Smooth muscle cell (in vitro differentiated cells): ENCODE measurements around the gene AFF2. TPM values are rescaled to one million over a fixed set of nuclear protein-coding genes. Genes with fewer than 3 reads are reported as not detected.

ENCODE experiments used
- DNase-seq: peaks from one replicate; lab custom pipeline; 2025; ENCODE audit not compliant: unreplicated experiment; lab: John Stamatoyannopoulos, UW
- H2AFZ ChIP-seq: fragments of 200-600 bp; sonication (generic); 2 replicates; pipeline ENCODE4 v1.6.0; 2016; ENCODE audit warnings: antibody characterized with exemption, low read depth, mild to moderate bottlenecking
- H3F3A ChIP-seq: fragments of 200-600 bp; sonication (generic); 2 replicates; pipeline ENCODE4 v1.6.0; 2017; ENCODE audit warnings: antibody characterized with exemption, low read depth
- H3K27ac ChIP-seq: fragments of 200-600 bp; sonication (generic); 2 replicates; pipeline ENCODE4 v1.5.1; 2016; ENCODE audit warnings: low read depth, mild to moderate bottlenecking
- H3K27me3 ChIP-seq: fragments of 200-600 bp; sonication (generic); 2 replicates; pipeline ENCODE4 v1.6.1; 2016; ENCODE audit warnings: low read depth, mild to moderate bottlenecking
- H3K36me3 ChIP-seq: fragments of 200-600 bp; sonication (generic); 2 replicates; pipeline ENCODE4 v1.5.1; 2016; ENCODE audit warnings: low read depth
- H3K4me1 ChIP-seq: fragments of 200-600 bp; sonication (generic); 2 replicates; pipeline ENCODE4 v1.5.1; 2016; ENCODE audit warnings: low read depth
- H3K4me2 ChIP-seq: fragments of 200-600 bp; sonication (generic); 2 replicates; pipeline ENCODE4 v1.6.0; 2016; ENCODE audit warnings: mild to moderate bottlenecking
- H3K4me3 ChIP-seq: fragments of 200-600 bp; sonication (generic); 2 replicates; pipeline ENCODE4 v1.5.1; 2016; ENCODE audit warnings: mild to moderate bottlenecking
- H3K79me2 ChIP-seq: fragments of 200-600 bp; sonication (generic); 2 replicates; pipeline ENCODE4 v1.6.0; 2016; ENCODE audit warnings: low read depth, mild to moderate bottlenecking
- H3K9ac ChIP-seq: fragments of 200-600 bp; sonication (generic); 2 replicates; pipeline ENCODE4 v1.6.0; 2016; ENCODE audit warnings: low read depth
- H3K9me3 ChIP-seq: fragments of 200-600 bp; sonication (generic); replicated peaks from 2 replicates; pipeline ENCODE4 v1.5.1; 2016; ENCODE audit warnings: low read depth
- H4K20me1 ChIP-seq: fragments of 200-600 bp; sonication (generic); 2 replicates; pipeline ENCODE4 v1.6.0; 2016; ENCODE audit warnings: low read depth
- CTCF ChIP-seq: fragments of 200-600 bp; sonication (generic); IDR thresholded peaks from 2 replicates; pipeline ENCODE4 v1.5.1; 2017; ENCODE audit warnings: borderline replicate concordance, mild to moderate bottlenecking, antibody characterized with exemption; ENCODE audit not compliant: insufficient read depth, poor library complexity, severe bottlenecking
- WGBS: methylation state at CpG from one replicate; pipeline ENCODE4 v1.1.7; 2016; ENCODE audit warnings: low lambda C conversion rate; 5-methylcytosine and 5-hydroxymethylcytosine counted together
- polyA plus RNA-seq: library from polyadenylated mRNA; unstranded; fragments of >200 nt; fragmentation: Nextera tagmentation; extraction: Ambion mirVana; gene quantifications from 2 replicates; pipeline ENCODE4 v1.2.1, GENCODE V29; 2016
- total RNA-seq: library from RNA; depleted of rRNA; stranded (reverse); fragments of >200 nt; gene quantifications from 2 replicates; pipeline ENCODE4 v1.2.3, GENCODE V29; 2014

Gene AFF2
- total and polyA plus RNA-seq, 2 experiments from 2014 or later, result 0.57 to 3.6 TPM

GRCh38 chrX:149036086-149036485, 535.7 kb downstream of the AFF2 start:
- TF ChIP-seq CTCF, result no peak
- Histone ChIP-seq H3K4me3 (no peak overlapping the region), H3K9me3 (no peaks in the 10 kb centered on the region), H3K27me3 (no peaks in the 10 kb centered on the region), H4K20me1 (no peaks in the 10 kb centered on the region), H3K9ac (no peak overlapping the region), H3K4me2 (no peak overlapping the region), H3K36me3 (no peaks in the 10 kb centered on the region), H3K27ac (no peak overlapping the region), H3K79me2 (no peaks in the 10 kb centered on the region), H3K4me1 (no peaks in the 10 kb centered on the region), H2AFZ (no peak overlapping the region), H3F3A (no peaks in the 10 kb centered on the region)
- WGBS, result 92% methylated on average over 1 of the region's 1 CpG
- no peak for DNase-seq

GRCh38 chrX:149037281-149037870, 537.0 kb downstream of the AFF2 start:
- no peaks in the 10 kb centered on the region for H3K27me3 ChIP-seq
- H3K4me3 ChIP-seq, result no peak overlapping the region

GRCh38 chrX:149039057-149039456, 538.6 kb downstream of the AFF2 start:
- Histone ChIP-seq H3K9me3 (no peaks in the 10 kb centered on the region), H3F3A (no peaks in the 10 kb centered on the region), H3K36me3 (no peaks in the 10 kb centered on the region), H3K79me2 (no peaks in the 10 kb centered on the region), H3K4me2 (no peak overlapping the region), H4K20me1 (no peaks in the 10 kb centered on the region), H2AFZ (no peak overlapping the region), H3K4me3 (no peak overlapping the region), H3K4me1 (no peaks in the 10 kb centered on the region), H3K9ac (no peak overlapping the region), H3K27ac (no peak overlapping the region), H3K27me3 (no peaks in the 10 kb centered on the region)
- TF ChIP-seq CTCF, result no peak
- DNase-seq, result no peak

More at GRCh38 chrX:149037281-149037870, 537.0 kb downstream of the AFF2 start:
- H2AFZ ChIP-seq, result no peak overlapping the region
- 87% methylated on average over 3 of the region's 3 CpGs for WGBS
- no peak overlapping the region for H3K9ac ChIP-seq
- no peaks in the 10 kb centered on the region for H3F3A ChIP-seq
- H3K79me2 ChIP-seq, result no peaks in the 10 kb centered on the region
- no peaks in the 10 kb centered on the region for H3K4me1 ChIP-seq
- no peaks in the 10 kb centered on the region for H4K20me1 ChIP-seq
- no peaks in the 10 kb centered on the region for H3K9me3 ChIP-seq
- no peaks in the 10 kb centered on the region for H3K36me3 ChIP-seq
- no peak for TF ChIP-seq CTCF
- no peak for DNase-seq
- H3K4me2 ChIP-seq, result no peak overlapping the region
- no peak overlapping the region for H3K27ac ChIP-seq

GRCh38 chrX:149040873-149041535, 540.6 kb downstream of the AFF2 start:
- no peaks in the 10 kb centered on the region for H3F3A ChIP-seq
- H3K79me2 ChIP-seq, result no peaks in the 10 kb centered on the region
- H2AFZ ChIP-seq, result no peak overlapping the region
- no peak overlapping the region for H3K27ac ChIP-seq
- no peak for DNase-seq
- no peak for TF ChIP-seq CTCF
- H3K9me3 ChIP-seq, result no peaks in the 10 kb centered on the region
- no peak overlapping the region for H3K9ac ChIP-seq
- WGBS, result 75% methylated on average over 5 of the region's 5 CpGs
- no peaks in the 10 kb centered on the region for H3K4me1 ChIP-seq
- H3K27me3 ChIP-seq, result no peaks in the 10 kb centered on the region
- H3K4me2 ChIP-seq, result no peak overlapping the region
- H4K20me1 ChIP-seq, result no peaks in the 10 kb centered on the region
- no peaks in the 10 kb centered on the region for H3K36me3 ChIP-seq
- no peak overlapping the region for H3K4me3 ChIP-seq
